Neuron (in vitro differentiated cells): ENCODE measurements around the gene TUBB1.

ENCODE experiments used
- H2AFZ ChIP-seq: one replicate; pipeline ENCODE4 v1.6.1; 2013; ENCODE audit warnings: low read depth, mild to moderate bottlenecking, inconsistent platforms, low read length, moderate library complexity
- H3K27me3 ChIP-seq: one replicate; pipeline ENCODE4 v1.6.1; 2013; ENCODE audit warnings: low read length; ENCODE audit not compliant: insufficient read depth
- H3K36me3 ChIP-seq: one replicate; pipeline ENCODE4 v1.6.1; 2013; ENCODE audit warnings: low read length; ENCODE audit not compliant: insufficient read depth
- H3K4me1 ChIP-seq: one replicate; pipeline ENCODE4 v1.6.1; 2013; ENCODE audit warnings: low read length; ENCODE audit not compliant: insufficient read depth
- H3K4me3 ChIP-seq: 2 replicates; pipeline ENCODE4 v1.5.1; 2013; ENCODE audit warnings: mild to moderate bottlenecking, low read length, moderate library complexity
- H3K9me3 ChIP-seq: one replicate; pipeline ENCODE4 v1.6.1; 2013; ENCODE audit warnings: low read length

Gene TUBB1

GRCh38 chr20:58994390-58995159, 24.7 kb upstream of the TUBB1 start:
- H3K4me1 ChIP-seq: no peaks in the 10 kb centered on the region
- no peaks in the 10 kb centered on the region for H3K9me3 ChIP-seq
- H2AFZ ChIP-seq: no peak overlapping the region
- H3K4me3 ChIP-seq: no peak overlapping the region
- H3K27me3 ChIP-seq: no peaks in the 10 kb centered on the region
- H3K36me3 ChIP-seq: peaks cover 57% of the 10 kb centered on the region

- H3K4me3 ChIP-seq: no peak overlapping the region
- no peaks in the 10 kb centered on the region for H3K9me3 ChIP-seq
- H3K4me1 ChIP-seq: no peaks in the 10 kb centered on the region
- no peak overlapping the region for H2AFZ ChIP-seq
- H3K36me3 ChIP-seq: peaks cover 50% of the 10 kb centered on the region
- no peaks in the 10 kb centered on the region for H3K27me3 ChIP-seq
Observed at GRCh38 chr20:58995461-58996225, 23.6 kb upstream of the TUBB1 start.

GRCh38 chr20:58996226-58996611, 23.0 kb upstream of the TUBB1 start:
- no peaks in the 10 kb centered on the region for H3K9me3 ChIP-seq
- no peaks in the 10 kb centered on the region for H3K4me1 ChIP-seq
- H3K4me3 ChIP-seq: no peak overlapping the region
- H3K27me3 ChIP-seq: no peaks in the 10 kb centered on the region
- no peak overlapping the region for H2AFZ ChIP-seq
- H3K36me3 ChIP-seq: peaks cover 44% of the 10 kb centered on the region

- H3K4me1 ChIP-seq: peaks cover 7% of the 10 kb centered on the region
- no peak overlapping the region for H3K4me3 ChIP-seq
- no peak overlapping the region for H2AFZ ChIP-seq
- H3K36me3 ChIP-seq: peaks cover 34% of the 10 kb centered on the region
- no peaks in the 10 kb centered on the region for H3K9me3 ChIP-seq
- H3K27me3 ChIP-seq: no peaks in the 10 kb centered on the region
Observed at GRCh38 chr20:58997141-58997770, 22.0 kb upstream of the TUBB1 start.

- Histone ChIP-seq H3K4me1 (peaks cover 19% of the 10 kb centered on the region), H2AFZ (no peak overlapping the region), H3K4me3 (no peak overlapping the region), H3K9me3 (no peaks in the 10 kb centered on the region), H3K27me3 (no peaks in the 10 kb centered on the region), H3K36me3 (peaks cover 20% of the 10 kb centered on the region)
Observed at GRCh38 chr20:58998656-58999055, 20.6 kb upstream of the TUBB1 start.

- H2AFZ ChIP-seq: no peak overlapping the region
- H3K4me3 ChIP-seq: no peak overlapping the region
- H3K9me3 ChIP-seq: no peaks in the 10 kb centered on the region
- peaks cover 19% of the 10 kb centered on the region for H3K4me1 ChIP-seq
- peaks cover 6% of the 10 kb centered on the region for H3K36me3 ChIP-seq
- H3K27me3 ChIP-seq: no peaks in the 10 kb centered on the region
Observed at GRCh38 chr20:59000326-59000725, 18.9 kb upstream of the TUBB1 start.

- Histone ChIP-seq H3K9me3 (no peaks in the 10 kb centered on the region), H3K27me3 (no peaks in the 10 kb centered on the region), H2AFZ (no peak overlapping the region), H3K4me1 (peaks cover 19% of the 10 kb centered on the region), H3K4me3 (no peak overlapping the region), H3K36me3 (no peaks in the 10 kb centered on the region)
Observed at GRCh38 chr20:59001068-59001448, 18.2 kb upstream of the TUBB1 start.

- no peaks in the 10 kb centered on the region for H3K36me3 ChIP-seq
- no peaks in the 10 kb centered on the region for H3K9me3 ChIP-seq
- H3K4me3 ChIP-seq: no peak overlapping the region
- H3K4me1 ChIP-seq: peaks cover 19% of the 10 kb centered on the region
- no peak overlapping the region for H2AFZ ChIP-seq
- H3K27me3 ChIP-seq: no peaks in the 10 kb centered on the region
Observed at GRCh38 chr20:59001449-59002171, 17.6 kb upstream of the TUBB1 start.

- Histone ChIP-seq H3K27me3 (no peaks in the 10 kb centered on the region), H3K4me1 (peaks cover 19% of the 10 kb centered on the region), H3K9me3 (no peaks in the 10 kb centered on the region), H3K36me3 (no peaks in the 10 kb centered on the region), H2AFZ (no peak overlapping the region), H3K4me3 (no peak overlapping the region)
Observed at GRCh38 chr20:59002388-59002787, 16.8 kb upstream of the TUBB1 start.

GRCh38 chr20:59002874-59003399, 16.3 kb upstream of the TUBB1 start:
- no peak overlapping the region for H2AFZ ChIP-seq
- no peak overlapping the region for H3K4me3 ChIP-seq
- H3K27me3 ChIP-seq: no peaks in the 10 kb centered on the region
- no peaks in the 10 kb centered on the region for H3K36me3 ChIP-seq
- H3K4me1 ChIP-seq: peaks cover 19% of the 10 kb centered on the region
- H3K9me3 ChIP-seq: no peaks in the 10 kb centered on the region

GRCh38 chr20:59003836-59004492, 15.3 kb upstream of the TUBB1 start:
- H3K27me3 ChIP-seq: no peaks in the 10 kb centered on the region
- H3K9me3 ChIP-seq: no peaks in the 10 kb centered on the region
- H3K4me3 ChIP-seq: no peak overlapping the region
- H3K36me3 ChIP-seq: no peaks in the 10 kb centered on the region
- H2AFZ ChIP-seq: no peak overlapping the region
- H3K4me1 ChIP-seq: peaks cover 19% of the 10 kb centered on the region

GRCh38 chr20:59004493-59004762, 14.8 kb upstream of the TUBB1 start:
- no peaks in the 10 kb centered on the region for H3K36me3 ChIP-seq
- H3K9me3 ChIP-seq: no peaks in the 10 kb centered on the region
- H3K4me3 ChIP-seq: no peak overlapping the region
- no peaks in the 10 kb centered on the region for H3K27me3 ChIP-seq
- peaks cover 19% of the 10 kb centered on the region for H3K4me1 ChIP-seq
- H2AFZ ChIP-seq: no peak overlapping the region
